ENCODE data around the gene SULT6B1.
A peak's percentile ranks its signal among the peaks of the same experiment; 100 is the strongest.
"Not testable (repeated sequence)": the region's sequence is repeated elsewhere in the genome, so short reads cannot be mapped to it uniquely, and the experiment has no call there.

The SULT6B1 gene, protein sequence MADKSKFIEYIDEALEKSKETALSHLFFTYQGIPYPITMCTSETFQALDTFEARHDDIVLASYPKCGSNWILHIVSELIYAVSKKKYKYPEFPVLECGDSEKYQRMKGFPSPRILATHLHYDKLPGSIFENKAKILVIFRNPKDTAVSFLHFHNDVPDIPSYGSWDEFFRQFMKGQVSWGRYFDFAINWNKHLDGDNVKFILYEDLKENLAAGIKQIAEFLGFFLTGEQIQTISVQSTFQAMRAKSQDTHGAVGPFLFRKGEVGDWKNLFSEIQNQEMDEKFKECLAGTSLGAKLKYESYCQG

DNA sequence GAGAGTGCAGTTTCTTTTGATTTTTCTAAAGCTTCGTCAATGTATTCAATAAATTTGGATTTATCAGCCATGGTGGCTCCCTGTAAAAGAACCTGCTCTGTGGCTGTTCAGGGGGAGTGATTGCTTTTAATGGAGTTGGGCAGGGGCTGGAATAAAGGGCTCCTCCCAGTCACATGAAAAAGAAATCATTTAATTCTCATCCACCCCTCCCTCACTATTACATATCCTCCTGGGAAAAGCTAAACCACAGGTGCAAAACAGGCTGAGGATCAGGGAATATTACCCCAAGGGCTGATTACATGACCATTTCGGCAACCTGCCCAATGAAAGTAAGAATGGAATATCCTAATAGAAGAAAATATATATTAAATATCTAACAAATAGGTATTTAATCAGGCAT, at the start of gene SULT6B1:
SULT6B1 (minus strand) TSS at position 101 of the 400 bp plus-strand sequence; CDS start at position 71, 30 bp downstream.
- no peak for DNase-seq (ENCODE audit: low read depth, low spot score)
- Histone ChIP-seq H3K4me1 (ENCODE audit: control insufficient read depth, insufficient read depth, low read length) (peaks cover 10% of the 10 kb centered on the region), H3K9me3 (ENCODE audit: control insufficient read depth, insufficient read depth, low read length) (no peaks in the 10 kb centered on the region), H3K36me3 (ENCODE audit: control insufficient read depth, insufficient read depth, low read length) (no peaks in the 10 kb centered on the region), H3K27me3 (ENCODE audit: control insufficient read depth, insufficient read depth, low read length) (no peaks in the 10 kb centered on the region), H3K27ac (ENCODE audit: low read length) (no peak within 1 kb of the TSS), H3K4me3 (ENCODE audit: low read length) (no peak within 1 kb of the TSS)
- no CpG with 5 or more reads among the region's 2 CpGs for WGBS (ENCODE audit: insufficient coverage, insufficient read length)

DNA sequence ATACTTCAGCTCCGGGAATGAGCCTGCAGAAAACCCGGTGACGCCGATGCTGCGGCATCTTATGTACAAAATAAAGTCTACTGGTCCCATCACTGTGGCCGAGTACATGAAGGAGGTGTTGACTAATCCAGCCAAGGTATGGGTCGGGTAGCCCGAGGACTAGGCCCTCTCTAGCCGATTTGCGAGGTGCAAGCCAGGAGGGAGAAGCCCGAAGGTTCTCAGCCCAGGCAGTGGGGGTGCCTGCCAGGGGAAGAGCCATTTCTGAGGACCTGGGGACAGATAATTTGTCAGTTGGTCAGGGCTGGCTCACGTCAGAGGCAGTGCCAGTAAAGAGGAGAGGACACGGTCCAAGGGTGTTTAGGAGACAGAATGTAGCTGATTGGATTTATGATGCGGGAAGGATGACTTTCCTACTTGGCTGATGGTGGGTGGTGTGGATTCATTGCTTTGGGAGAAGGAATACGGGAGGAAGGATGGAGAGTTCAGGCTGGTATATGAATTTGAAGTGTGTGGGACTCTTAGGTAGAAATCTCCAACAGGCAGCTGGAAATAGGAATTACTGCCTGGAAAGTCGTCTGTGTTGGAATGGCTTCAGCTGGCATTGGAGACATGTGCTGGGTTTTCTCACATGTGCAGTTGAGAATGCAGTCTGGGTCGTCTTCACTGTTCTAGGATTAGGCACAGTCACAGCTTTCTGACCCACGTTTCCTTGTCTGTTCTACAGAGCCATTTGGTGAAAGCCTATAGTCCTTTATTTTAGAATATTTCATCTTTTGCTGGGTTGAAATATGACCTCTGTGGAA, 43.9 kb upstream of the SULT6B1 start:
- WGBS (ENCODE audit: insufficient coverage, insufficient read length) = no CpG with 5 or more reads among the region's 18 CpGs
- no peak for DNase-seq (ENCODE audit: low read depth, low spot score)
- Histone ChIP-seq H3K36me3 (ENCODE audit: control insufficient read depth, insufficient read depth, low read length) (peaks cover 5% of the 10 kb centered on the region; the same call in 1 of the 2 replicates), H3K4me1 (ENCODE audit: control insufficient read depth, insufficient read depth, low read length) (peaks cover 2% of the 10 kb centered on the region; the same call in 1 of the 2 replicates), H3K27me3 (ENCODE audit: control insufficient read depth, insufficient read depth, low read length) (no peaks in the 10 kb centered on the region), H3K9me3 (ENCODE audit: control insufficient read depth, insufficient read depth, low read length) (no peaks in the 10 kb centered on the region), H3K4me3 (ENCODE audit: low read length) (peak overlapping the region; percentile 82; the same call in 1 of the 2 replicates), H3K27ac (ENCODE audit: low read length) (no peak overlapping the region)

- peak; percentile 63 for DNase-seq (ENCODE audit: low read depth, low spot score)
- Histone ChIP-seq H3K4me1 (ENCODE audit: control insufficient read depth, insufficient read depth, low read length) (peaks cover 3% of the 10 kb centered on the region; the same call in 1 of the 2 replicates), H3K36me3 (ENCODE audit: control insufficient read depth, insufficient read depth, low read length) (peaks cover 5% of the 10 kb centered on the region; the same call in 1 of the 2 replicates), H3K27ac (ENCODE audit: low read length) (no peak within 1 kb of the TSS), H3K9me3 (ENCODE audit: control insufficient read depth, insufficient read depth, low read length) (no peaks in the 10 kb centered on the region), H3K4me3 (ENCODE audit: low read length) (peak within 1 kb of the TSS; percentile 82), H3K27me3 (ENCODE audit: control insufficient read depth, insufficient read depth, low read length) (no peaks in the 10 kb centered on the region)
- WGBS (ENCODE audit: insufficient coverage, insufficient read length) = no CpG with 5 or more reads among the region's 73 CpGs
Observed at GRCh38 chr2:37231241-37232130, 43.0 kb upstream of the SULT6B1 start, which contains the start of the genes CEBPZ and NDUFAF7. Gene CEBPZ, minus strand, starts transcription at chr2:37231596. Its CDS starts 29 bp downstream, at chr2:37231567. Gene NDUFAF7, plus strand, starts transcription at chr2:37231658. Its CDS starts 48 bp downstream, at chr2:37231706.

GRCh38 chr2:37230581-37230980, 42.1 kb upstream of the SULT6B1 start:
- Histone ChIP-seq H3K36me3 (ENCODE audit: control insufficient read depth, insufficient read depth, low read length) (peaks cover 5% of the 10 kb centered on the region; the same call in 1 of the 2 replicates), H3K4me1 (ENCODE audit: control insufficient read depth, insufficient read depth, low read length) (peaks cover 4% of the 10 kb centered on the region; the same call in 1 of the 2 replicates), H3K27ac (ENCODE audit: low read length) (no peak overlapping the region), H3K4me3 (ENCODE audit: low read length) (peak overlapping the region; percentile 82; the same call in 1 of the 2 replicates), H3K9me3 (ENCODE audit: control insufficient read depth, insufficient read depth, low read length) (no peaks in the 10 kb centered on the region), H3K27me3 (ENCODE audit: control insufficient read depth, insufficient read depth, low read length) (no peaks in the 10 kb centered on the region)
- DNase-seq (ENCODE audit: low read depth, low spot score) = no peak
- WGBS (ENCODE audit: insufficient coverage, insufficient read length) = no CpG with 5 or more reads among the region's 8 CpGs

DNA sequence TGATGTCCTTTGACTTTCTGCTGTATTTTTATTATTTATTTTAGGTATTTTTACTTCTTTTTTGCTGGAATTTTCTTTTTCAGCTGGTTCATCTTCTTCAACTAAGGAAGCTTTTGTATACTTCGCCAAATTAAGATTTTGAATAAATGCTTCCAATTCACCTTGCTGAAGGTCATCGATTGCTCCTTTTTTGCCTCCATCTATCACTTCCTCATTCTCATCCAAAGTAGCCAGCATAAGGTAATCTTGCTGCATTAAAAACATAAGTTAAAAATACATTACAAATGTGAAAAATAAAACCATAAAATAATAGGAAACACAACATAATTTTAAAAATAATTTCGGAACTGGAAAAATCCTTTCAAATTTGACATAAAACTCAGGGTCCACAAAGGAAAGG, 40.3 kb upstream of the SULT6B1 start:
- peaks cover 5% of the 10 kb centered on the region; the same call in 1 of the 2 replicates for H3K36me3 ChIP-seq (ENCODE audit: control insufficient read depth, insufficient read depth, low read length)
- no peaks in the 10 kb centered on the region for H3K27me3 ChIP-seq (ENCODE audit: control insufficient read depth, insufficient read depth, low read length)
- H3K27ac ChIP-seq (ENCODE audit: low read length) = no peak overlapping the region
- no peak for DNase-seq (ENCODE audit: low read depth, low spot score)
- H3K4me3 ChIP-seq (ENCODE audit: low read length) = no peak overlapping the region
- no CpG with 5 or more reads among the region's 3 CpGs for whole genome bisulfite sequencing (ENCODE audit: insufficient coverage, insufficient read length)
- peaks cover 4% of the 10 kb centered on the region; the same call in 1 of the 2 replicates for H3K4me1 ChIP-seq (ENCODE audit: control insufficient read depth, insufficient read depth, low read length)
- no peaks in the 10 kb centered on the region for H3K9me3 ChIP-seq (ENCODE audit: control insufficient read depth, insufficient read depth, low read length)

DNA sequence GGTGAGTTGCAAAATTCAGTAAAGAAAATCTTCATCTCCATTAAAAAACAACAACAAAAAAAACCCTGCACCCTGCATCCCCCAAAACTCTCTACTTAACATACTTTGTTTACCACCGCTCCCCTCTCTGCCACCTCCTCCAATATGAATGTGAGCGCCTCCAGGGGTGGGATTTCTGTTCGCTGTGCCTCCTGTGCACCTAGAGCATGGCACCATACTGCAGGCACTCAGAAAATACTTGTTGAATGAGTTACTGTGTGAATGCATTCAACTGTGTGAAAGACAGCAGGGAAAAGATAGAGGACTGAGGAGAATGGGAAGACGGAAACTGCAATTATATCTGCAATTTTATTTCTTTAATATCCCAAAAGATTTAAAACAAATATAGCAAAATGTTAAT, 38.4 kb upstream of the SULT6B1 start:
- Histone ChIP-seq H3K4me1 (ENCODE audit: control insufficient read depth, insufficient read depth, low read length) (peaks cover 4% of the 10 kb centered on the region; the same call in 1 of the 2 replicates), H3K9me3 (ENCODE audit: control insufficient read depth, insufficient read depth, low read length) (no peaks in the 10 kb centered on the region), H3K4me3 (ENCODE audit: low read length) (peak overlapping the region; percentile 7; the same call in 1 of the 2 replicates), H3K36me3 (ENCODE audit: control insufficient read depth, insufficient read depth, low read length) (peaks cover 5% of the 10 kb centered on the region; the same call in 1 of the 2 replicates), H3K27me3 (ENCODE audit: control insufficient read depth, insufficient read depth, low read length) (no peaks in the 10 kb centered on the region), H3K27ac (ENCODE audit: low read length) (no peak overlapping the region)
- no CpG with 5 or more reads among the region's 4 CpGs for WGBS (ENCODE audit: insufficient coverage, insufficient read length)
- DNase-seq (ENCODE audit: low read depth, low spot score) = no peak

DNA sequence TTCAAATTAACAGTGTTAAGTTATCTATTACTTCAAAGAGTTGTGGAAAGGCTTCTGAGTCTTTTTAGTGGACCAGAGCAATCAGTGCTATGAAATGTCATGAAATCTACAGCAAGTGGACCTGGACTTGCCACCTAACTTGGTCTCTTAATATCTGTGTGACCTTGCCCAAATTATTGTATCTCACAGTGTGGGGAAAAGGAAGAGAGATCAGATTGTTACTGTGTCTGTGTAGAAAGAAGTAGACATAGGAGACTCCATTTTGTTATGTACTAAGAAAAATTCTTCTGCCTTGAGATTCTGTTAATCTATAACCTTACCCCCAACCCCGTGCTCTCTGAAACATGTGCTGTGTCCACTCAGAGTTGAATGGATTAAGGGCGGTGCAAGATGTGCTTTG, 36.7 kb upstream of the SULT6B1 start:
- no CpG with 5 or more reads among the region's 2 CpGs for WGBS (ENCODE audit: insufficient coverage, insufficient read length)
- not testable (repeated sequence) for H3K27ac ChIP-seq (ENCODE audit: low read length); H3K9me3 ChIP-seq (ENCODE audit: control insufficient read depth, insufficient read depth, low read length); H3K27me3 ChIP-seq (ENCODE audit: control insufficient read depth, insufficient read depth, low read length); H3K4me1 ChIP-seq (ENCODE audit: control insufficient read depth, insufficient read depth, low read length); DNase-seq (ENCODE audit: low read depth, low spot score); H3K4me3 ChIP-seq (ENCODE audit: low read length)
- peaks cover 15% of the 10 kb centered on the region; the same call in 1 of the 2 replicates for H3K36me3 ChIP-seq (ENCODE audit: control insufficient read depth, insufficient read depth, low read length)

DNA sequence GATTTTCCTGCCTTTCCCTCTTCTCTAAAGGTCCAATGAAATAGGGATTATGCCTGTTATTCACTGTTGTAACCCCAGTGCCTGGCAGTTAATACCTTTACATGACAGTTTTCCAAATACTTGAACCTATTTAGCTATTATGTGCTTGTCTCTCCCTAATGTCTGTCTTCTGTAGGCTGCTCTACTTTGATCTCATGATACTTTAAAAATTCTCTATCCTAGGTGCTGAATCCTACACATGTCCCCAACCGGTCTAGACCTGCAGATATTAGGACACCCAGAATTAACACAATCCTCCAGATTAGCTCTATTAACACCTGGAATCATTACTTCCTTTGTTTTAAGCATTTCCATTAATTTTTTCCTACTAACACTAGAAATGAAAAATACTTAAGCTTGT, 35.6 kb upstream of the SULT6B1 start:
- Histone ChIP-seq H3K27ac (ENCODE audit: low read length) (no peak overlapping the region), H3K9me3 (ENCODE audit: control insufficient read depth, insufficient read depth, low read length) (no peaks in the 10 kb centered on the region), H3K27me3 (ENCODE audit: control insufficient read depth, insufficient read depth, low read length) (no peaks in the 10 kb centered on the region), H3K36me3 (ENCODE audit: control insufficient read depth, insufficient read depth, low read length) (peaks cover 17% of the 10 kb centered on the region; the same call in 1 of the 2 replicates), H3K4me1 (ENCODE audit: control insufficient read depth, insufficient read depth, low read length) (peaks cover 3% of the 10 kb centered on the region; the same call in 1 of the 2 replicates), H3K4me3 (ENCODE audit: low read length) (no peak overlapping the region)
- no CpG with 5 or more reads among the region's 1 CpG for WGBS (ENCODE audit: insufficient coverage, insufficient read length)
- DNase-seq (ENCODE audit: low read depth, low spot score) = no peak

- no CpG with 5 or more reads among the region's 4 CpGs for WGBS (ENCODE audit: insufficient coverage, insufficient read length)
- no peaks in the 10 kb centered on the region for H3K9me3 ChIP-seq (ENCODE audit: control insufficient read depth, insufficient read depth, low read length)
- peaks cover 13% of the 10 kb centered on the region; the same call in 1 of the 2 replicates for H3K36me3 ChIP-seq (ENCODE audit: control insufficient read depth, insufficient read depth, low read length)
- peaks cover 3% of the 10 kb centered on the region; the same call in 1 of the 2 replicates for H3K4me1 ChIP-seq (ENCODE audit: control insufficient read depth, insufficient read depth, low read length)
- no peaks in the 10 kb centered on the region for H3K27me3 ChIP-seq (ENCODE audit: control insufficient read depth, insufficient read depth, low read length)
- no peak overlapping the region for H3K27ac ChIP-seq (ENCODE audit: low read length)
- no peak overlapping the region for H3K4me3 ChIP-seq (ENCODE audit: low read length)
- DNase-seq (ENCODE audit: low read depth, low spot score) = no peak
Observed at GRCh38 chr2:37223131-37223530, 34.7 kb upstream of the SULT6B1 start.

Data from iPS DF 6.9 (cell line).